ENCODE data around the gene FAP. TPM values are rescaled to one million over a fixed set of nuclear protein-coding genes. Genes with fewer than 3 reads are reported as not detected.

FAP gene
- total and polyA plus RNA-seq, 2 donors (not counting 1 experiment from before 2014, with no cell fraction given), result not detected

GRCh38 chr2:162215162-162215561 is 28.1 kb downstream of the FAP start:
- Mint-ChIP-seq H3K9me3 (ENCODE audit: insufficient read depth) (no peaks in the 10 kb centered on the region), H3K27ac (no peak overlapping the region), H3K4me3 (no peak overlapping the region), H3K4me1 (no peaks in the 10 kb centered on the region), H3K27me3 (peaks cover 15% of the 10 kb centered on the region)
- H3K36me3 ChIP-seq (replicated peaks in 1 of 2; ENCODE audit: control extremely low read depth in 1 of 2, control insufficient read depth in 1 of 2, extremely low read depth in 1 of 2, insufficient read depth in 2 of 2, low read length in 1 of 2), result no peaks in the 10 kb centered on the region
- H4K20me1 ChIP-seq (ENCODE audit: control insufficient read depth, insufficient read depth, low read length, poor library complexity, severe bottlenecking), result no peaks in the 10 kb centered on the region
- H3K79me2 ChIP-seq (ENCODE audit: control insufficient read depth, insufficient read depth, low read length), result no peaks in the 10 kb centered on the region
- CTCF ChIA-PET, result interaction anchor here (2.6 kb wide), 1 partner anchor 120 kb away, joined by 13 read pairs; no protein-coding TSS in a partner anchor
- no peak overlapping the region for H3K4me3 ChIP-seq (ENCODE audit: control extremely low read depth in 1 of 5, extremely low read depth in 1 of 5, insufficient read depth in 1 of 5, low read depth in 2 of 5, low read length in 4 of 5)
- H3K27ac ChIP-seq (ENCODE audit: low read length in 2 of 2), result no peak overlapping the region
- no peaks in the 10 kb centered on the region for H3K9me3 ChIP-seq (ENCODE audit: control extremely low read depth in 1 of 3, control insufficient read depth in 2 of 3, insufficient read depth in 1 of 3, low read length in 2 of 3)
- H3K27me3 ChIP-seq (replicated peaks in 1 of 4; ENCODE audit: control extremely low read depth in 1 of 4, control insufficient read depth in 3 of 4, insufficient read depth in 4 of 4, low read length in 3 of 4), result no peaks in the 10 kb centered on the region
- no peak for DNase-seq
- no peaks in the 10 kb centered on the region for H3K4me1 ChIP-seq (ENCODE audit: control insufficient read depth in 2 of 2, insufficient read depth in 2 of 2, low read length in 2 of 2)
- no peak overlapping the region for H3K9ac ChIP-seq (ENCODE audit: low read length)
- 45% methylated on average over 1 of the region's 3 CpGs for WGBS (ENCODE audit: insufficient coverage)
- H3K4me2 ChIP-seq (replicated peaks; ENCODE audit: low read depth, low read length, poor library complexity, severe bottlenecking), result no peak overlapping the region
- intact Hi-C loops (cut with micrococcal nuclease), result no loop called here
- ATAC-seq (ENCODE audit: low read depth), result no peak
- no peak overlapping the region for H2AFZ ChIP-seq (ENCODE audit: insufficient read depth, low read depth, low read length, poor library complexity, severe bottlenecking)
- TF ChIP-seq CTCF (IDR thresholded peaks at IDR 0.05), result no peak
- TF ChIP-seq EZH2 (IDR thresholded peaks at IDR 0.05; ENCODE audit: borderline replicate concordance, insufficient read depth, low read depth, low read length, poor library complexity, severe bottlenecking), result no peak
- POLR2A ChIA-PET, result no interaction called here

GRCh38 chr2:162212366-162212765 is 30.9 kb downstream of the FAP start:
- DNase-seq, result no peak
- H3K4me3 Mint-ChIP-seq, result no peak overlapping the region
- no peaks in the 10 kb centered on the region for H3K36me3 ChIP-seq (replicated peaks in 1 of 2; ENCODE audit: control extremely low read depth in 1 of 2, control insufficient read depth in 1 of 2, extremely low read depth in 1 of 2, insufficient read depth in 2 of 2, low read length in 1 of 2)
- no peaks in the 10 kb centered on the region for H3K4me1 Mint-ChIP-seq
- H3K9ac ChIP-seq (ENCODE audit: low read length), result no peak overlapping the region
- H2AFZ ChIP-seq (ENCODE audit: insufficient read depth, low read depth, low read length, poor library complexity, severe bottlenecking), result no peak overlapping the region
- intact Hi-C loops (cut with micrococcal nuclease), result no loop called here
- no peaks in the 10 kb centered on the region for H4K20me1 ChIP-seq (ENCODE audit: control insufficient read depth, insufficient read depth, low read length, poor library complexity, severe bottlenecking)
- no peaks in the 10 kb centered on the region for H3K4me1 ChIP-seq (ENCODE audit: control insufficient read depth in 2 of 2, insufficient read depth in 2 of 2, low read length in 2 of 2)
- WGBS (ENCODE audit: insufficient coverage), result no CpG with 5 or more reads among the region's 2 CpGs
- no peak for TF ChIP-seq CTCF (IDR thresholded peaks at IDR 0.05)
- no peak overlapping the region for H3K27ac ChIP-seq (ENCODE audit: low read length in 2 of 2)
- no peak overlapping the region for H3K4me3 ChIP-seq (ENCODE audit: control extremely low read depth in 1 of 5, extremely low read depth in 1 of 5, insufficient read depth in 1 of 5, low read depth in 2 of 5, low read length in 4 of 5)
- no peaks in the 10 kb centered on the region for H3K79me2 ChIP-seq (ENCODE audit: control insufficient read depth, insufficient read depth, low read length)
- no peak overlapping the region for H3K27ac Mint-ChIP-seq
- H3K27me3 Mint-ChIP-seq, result peaks cover 8% of the 10 kb centered on the region
- ChIA-PET CTCF (no interaction called here), POLR2A (no interaction called here)
- H3K9me3 ChIP-seq (ENCODE audit: control extremely low read depth in 1 of 3, control insufficient read depth in 2 of 3, insufficient read depth in 1 of 3, low read length in 2 of 3), result no peaks in the 10 kb centered on the region
- H3K4me2 ChIP-seq (replicated peaks; ENCODE audit: low read depth, low read length, poor library complexity, severe bottlenecking), result no peak overlapping the region
- H3K27me3 ChIP-seq (replicated peaks in 1 of 4; ENCODE audit: control extremely low read depth in 1 of 4, control insufficient read depth in 3 of 4, insufficient read depth in 4 of 4, low read length in 3 of 4), result no peaks in the 10 kb centered on the region
- H3K9me3 Mint-ChIP-seq (ENCODE audit: insufficient read depth), result no peaks in the 10 kb centered on the region
- no peak for ATAC-seq (ENCODE audit: low read depth)
